ENCODE measurements around the gene ATAT1. TPM values are rescaled to one million over a fixed set of nuclear protein-coding genes. Genes with fewer than 3 reads are reported as not detected.

ATAT1 gene
- total RNA-seq, 4 donors from 2014 or later: 3.2 to 7.1 (median 5.8) TPM

DNA sequence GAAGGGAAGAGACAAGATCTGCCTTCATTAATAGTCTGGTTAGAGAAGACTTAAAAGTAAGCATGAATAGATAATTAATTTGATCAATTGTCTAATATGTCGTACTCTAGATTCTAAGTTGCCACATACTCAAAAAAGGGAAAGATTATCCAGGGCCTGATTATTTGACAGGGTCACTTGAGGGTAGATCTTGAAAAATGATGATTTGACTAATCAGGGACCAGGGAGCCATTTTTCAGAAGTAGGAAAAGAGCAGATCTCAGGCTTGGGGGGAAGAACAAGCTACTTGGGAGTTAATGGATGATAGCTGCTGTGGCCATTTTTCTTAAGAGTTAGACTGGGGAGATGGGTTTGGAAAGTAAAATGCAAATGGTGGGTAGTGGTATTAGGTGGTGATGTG, 34.4 kb upstream of the ATAT1 start:
- DNase-seq (ENCODE audit: low spot score) (no peak), ATAC-seq (ENCODE audit: low FRiP score) (no peak)
- TF ChIP-seq, protein P1, sequence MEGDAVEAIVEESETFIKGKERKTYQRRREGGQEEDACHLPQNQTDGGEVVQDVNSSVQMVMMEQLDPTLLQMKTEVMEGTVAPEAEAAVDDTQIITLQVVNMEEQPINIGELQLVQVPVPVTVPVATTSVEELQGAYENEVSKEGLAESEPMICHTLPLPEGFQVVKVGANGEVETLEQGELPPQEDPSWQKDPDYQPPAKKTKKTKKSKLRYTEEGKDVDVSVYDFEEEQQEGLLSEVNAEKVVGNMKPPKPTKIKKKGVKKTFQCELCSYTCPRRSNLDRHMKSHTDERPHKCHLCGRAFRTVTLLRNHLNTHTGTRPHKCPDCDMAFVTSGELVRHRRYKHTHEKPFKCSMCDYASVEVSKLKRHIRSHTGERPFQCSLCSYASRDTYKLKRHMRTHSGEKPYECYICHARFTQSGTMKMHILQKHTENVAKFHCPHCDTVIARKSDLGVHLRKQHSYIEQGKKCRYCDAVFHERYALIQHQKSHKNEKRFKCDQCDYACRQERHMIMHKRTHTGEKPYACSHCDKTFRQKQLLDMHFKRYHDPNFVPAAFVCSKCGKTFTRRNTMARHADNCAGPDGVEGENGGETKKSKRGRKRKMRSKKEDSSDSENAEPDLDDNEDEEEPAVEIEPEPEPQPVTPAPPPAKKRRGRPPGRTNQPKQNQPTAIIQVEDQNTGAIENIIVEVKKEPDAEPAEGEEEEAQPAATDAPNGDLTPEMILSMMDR (IDR thresholded peaks at IDR 0.05): no peak

GRCh38 chr6:30597315-30598144, 29.1 kb upstream of the ATAT1 start:
- DNase-seq (ENCODE audit: low spot score) (peak; percentile 97), ATAC-seq (ENCODE audit: low FRiP score) (peak; percentile 76)
- TF ChIP-seq, protein P1 (IDR thresholded peaks at IDR 0.05): peak in 1 of 3 donors; percentile 53

DNA sequence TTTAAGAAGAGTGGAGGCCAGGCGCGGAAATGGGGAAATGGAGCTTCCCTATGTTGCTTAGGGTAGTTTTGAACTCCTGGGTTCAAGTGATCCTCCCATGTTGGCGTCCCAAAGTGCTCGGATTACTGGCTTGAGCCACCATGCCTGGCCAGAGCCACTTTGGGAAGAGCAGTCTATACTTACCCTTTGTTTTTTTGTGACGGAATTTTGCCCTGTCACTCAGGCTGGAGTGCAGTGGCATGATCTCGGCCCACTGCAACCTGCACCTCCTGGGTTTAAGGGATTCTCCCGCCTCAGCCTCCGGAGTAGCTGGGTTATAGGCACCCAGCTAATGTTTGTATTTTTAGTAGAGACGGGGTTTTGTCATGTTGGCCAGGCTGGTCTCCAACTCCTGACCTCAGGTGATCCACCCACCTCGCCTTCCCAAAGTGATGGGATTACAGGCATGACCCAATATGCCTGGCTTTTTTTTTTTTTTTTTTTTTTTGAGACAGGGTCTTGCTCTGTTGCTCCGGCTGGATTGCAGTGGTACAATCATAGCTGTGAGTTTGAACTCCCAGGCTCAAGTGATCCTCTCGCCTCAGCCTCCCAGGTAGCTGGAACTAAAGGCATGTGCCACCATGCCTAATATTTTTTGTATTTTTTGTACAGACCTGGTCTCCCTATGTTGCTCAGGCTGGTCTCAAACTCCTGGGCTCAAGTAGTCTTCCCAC, 27.6 kb upstream of the ATAT1 start:
- no peak for ATAC-seq (ENCODE audit: low FRiP score)
- TF ChIP-seq, protein P1 (IDR thresholded peaks at IDR 0.05): no peak
- DNase-seq (ENCODE audit: low spot score): no peak

GRCh38 chr6:30599625-30600324, 26.9 kb upstream of the ATAT1 start:
- DNase-seq (ENCODE audit: low spot score) (no peak), ATAC-seq (ENCODE audit: low FRiP score) (no peak)
- TF ChIP-seq, protein P1 (IDR thresholded peaks at IDR 0.05): no peak

GRCh38 chr6:30600451-30600961, 26.2 kb upstream of the ATAT1 start:
- no peak for ATAC-seq (ENCODE audit: low FRiP score)
- DNase-seq (ENCODE audit: low spot score): no peak
- TF ChIP-seq, protein P1 (IDR thresholded peaks at IDR 0.05): no peak

- DNase-seq (ENCODE audit: low spot score): no peak
- no peak for ATAC-seq (ENCODE audit: low FRiP score)
- TF ChIP-seq, protein P1 (IDR thresholded peaks at IDR 0.05): no peak
Observed at GRCh38 chr6:30601436-30601814, 25.2 kb upstream of the ATAT1 start.
